T-helper 9 cell (primary cell): ENCODE measurements around the gene PDK2.
"Not testable (repeated sequence)": the region's sequence is repeated elsewhere in the genome, so short reads cannot be mapped to it uniquely, and the experiment has no call there.

Source experiments
- DNase-seq: peaks from one replicate; pipeline ENCODE4 v3.0.0-alpha.2; 2020

Gene PDK2

GRCh38 chr17:50059256-50059655, 35.9 kb upstream of the PDK2 start:
- DNase-seq: no peak

- no peak for DNase-seq
Observed at GRCh38 chr17:50059759-50060273, 35.3 kb upstream of the PDK2 start.

GRCh38 chr17:50060951-50061712, 34.0 kb upstream of the PDK2 start:
- DNase-seq: no peak

- not testable (repeated sequence) for DNase-seq
Observed at GRCh38 chr17:50061713-50062045, 33.5 kb upstream of the PDK2 start.

GRCh38 chr17:50062293-50063243, 32.6 kb upstream of the PDK2 start:
- no peak for DNase-seq

GRCh38 chr17:50063561-50064252, 31.4 kb upstream of the PDK2 start:
- no peak for DNase-seq

GRCh38 chr17:50064253-50065001, 30.7 kb upstream of the PDK2 start:
- no peak for DNase-seq

- no peak for DNase-seq
Observed at GRCh38 chr17:50065056-50065455, 30.1 kb upstream of the PDK2 start.

- DNase-seq: no peak
Observed at GRCh38 chr17:50066995-50067394, 28.2 kb upstream of the PDK2 start.

GRCh38 chr17:50067996-50068395, 27.2 kb upstream of the PDK2 start:
- no peak for DNase-seq

GRCh38 chr17:50070908-50071680, 24.1 kb upstream of the PDK2 start:
- DNase-seq: no peak

- DNase-seq: no peak
Observed at GRCh38 chr17:50071692-50072091, 23.5 kb upstream of the PDK2 start.

- DNase-seq: no peak
Observed at GRCh38 chr17:50072130-50072529, 23.0 kb upstream of the PDK2 start.

- DNase-seq: no peak
Observed at GRCh38 chr17:50072925-50073324, 22.2 kb upstream of the PDK2 start.

- DNase-seq: no peak
Observed at GRCh38 chr17:50074227-50074626, 20.9 kb upstream of the PDK2 start.

GRCh38 chr17:50075446-50076032, 19.6 kb upstream of the PDK2 start:
- DNase-seq: no peak

- no peak for DNase-seq
Observed at GRCh38 chr17:50076221-50076590, 18.9 kb upstream of the PDK2 start.

- DNase-seq: no peak
Observed at GRCh38 chr17:50076591-50077235, 18.4 kb upstream of the PDK2 start.

- DNase-seq: no peak
Observed at GRCh38 chr17:50078430-50078829, 16.7 kb upstream of the PDK2 start.

GRCh38 chr17:50079334-50080095, 15.6 kb upstream of the PDK2 start:
- no peak for DNase-seq
